Activated CD8-positive, alpha-beta memory T cell treated with anti-CD3 and anti-CD28 coated beads, Interleukin-2, amount 50 U/mL, for 1 hour (primary cell): ENCODE measurements around the gene APBB2.
A peak's percentile ranks its signal among the peaks of the same experiment; 100 is the strongest.
"Not testable (repeated sequence)": the region's sequence is repeated elsewhere in the genome, so short reads cannot be mapped to it uniquely, and the experiment has no call there.

ENCODE experiments used
- DNase-seq: peaks from one replicate; pipeline ENCODE4 v3.0.0-alpha.2; 2020; ENCODE audit errors: extremely low read depth

The APBB2 gene

GRCh38 chr4:40905414-40905813 lies 308.9 kb downstream of the APBB2 start:
- DNase-seq, result no peak

GRCh38 chr4:40900531-40900930 lies 313.8 kb downstream of the APBB2 start:
- not testable (repeated sequence) for DNase-seq

- DNase-seq, result peak; percentile 10
These were observed 316.7 kb downstream of the APBB2 start for GRCh38 chr4:40897557-40898203.

GRCh38 chr4:40890764-40891163 lies 323.6 kb downstream of the APBB2 start:
- DNase-seq, result no peak

- DNase-seq, result no peak
These were observed 324.1 kb downstream of the APBB2 start for GRCh38 chr4:40890199-40890598.

- no peak for DNase-seq
These were observed 325.4 kb downstream of the APBB2 start for GRCh38 chr4:40888933-40889332.

- no peak for DNase-seq
These were observed 326.6 kb downstream of the APBB2 start for GRCh38 chr4:40887764-40888131.

- no peak for DNase-seq
These were observed 327.2 kb downstream of the APBB2 start for GRCh38 chr4:40886931-40887763.

GRCh38 chr4:40881851-40882250 lies 332.5 kb downstream of the APBB2 start:
- no peak for DNase-seq

- DNase-seq, result no peak
These were observed 333.2 kb downstream of the APBB2 start for GRCh38 chr4:40881096-40881495.

GRCh38 chr4:40878548-40879055 lies 335.7 kb downstream of the APBB2 start:
- no peak for DNase-seq

- DNase-seq, result no peak
These were observed 337.3 kb downstream of the APBB2 start for GRCh38 chr4:40877081-40877480.

GRCh38 chr4:40875507-40876150 lies 338.7 kb downstream of the APBB2 start:
- no peak for DNase-seq

- DNase-seq, result no peak
These were observed 339.4 kb downstream of the APBB2 start for GRCh38 chr4:40874901-40875300.

- DNase-seq, result no peak
These were observed 340.0 kb downstream of the APBB2 start for GRCh38 chr4:40874331-40874730.

- DNase-seq, result no peak
These were observed 342.6 kb downstream of the APBB2 start for GRCh38 chr4:40871695-40872250.

GRCh38 chr4:40870150-40870549 lies 344.2 kb downstream of the APBB2 start:
- no peak for DNase-seq

GRCh38 chr4:40865696-40866095 lies 348.6 kb downstream of the APBB2 start:
- no peak for DNase-seq

GRCh38 chr4:40864531-40864930 lies 349.8 kb downstream of the APBB2 start:
- DNase-seq, result no peak

GRCh38 chr4:40858962-40859361 lies 355.4 kb downstream of the APBB2 start:
- DNase-seq, result no peak

- DNase-seq, result no peak
These were observed 356.4 kb downstream of the APBB2 start for GRCh38 chr4:40857956-40858355.

GRCh38 chr4:40856840-40857362 lies 357.4 kb downstream of the APBB2 start:
- no peak for DNase-seq
